Hematopoietic multipotent progenitor cell treated with erythropoietin and hydrocortisone succinate and interleukin-3 and kit ligand, for 6 days (in vitro differentiated cells): ENCODE measurements around the gene PLK4.
"Not testable (repeated sequence)": the region's sequence is repeated elsewhere in the genome, so short reads cannot be mapped to it uniquely, and the experiment has no call there.

Experiments used
- DNase-seq: peaks from one replicate; pipeline ENCODE4 v3.0.0-alpha.2; 2015

PLK4 gene

DNA sequence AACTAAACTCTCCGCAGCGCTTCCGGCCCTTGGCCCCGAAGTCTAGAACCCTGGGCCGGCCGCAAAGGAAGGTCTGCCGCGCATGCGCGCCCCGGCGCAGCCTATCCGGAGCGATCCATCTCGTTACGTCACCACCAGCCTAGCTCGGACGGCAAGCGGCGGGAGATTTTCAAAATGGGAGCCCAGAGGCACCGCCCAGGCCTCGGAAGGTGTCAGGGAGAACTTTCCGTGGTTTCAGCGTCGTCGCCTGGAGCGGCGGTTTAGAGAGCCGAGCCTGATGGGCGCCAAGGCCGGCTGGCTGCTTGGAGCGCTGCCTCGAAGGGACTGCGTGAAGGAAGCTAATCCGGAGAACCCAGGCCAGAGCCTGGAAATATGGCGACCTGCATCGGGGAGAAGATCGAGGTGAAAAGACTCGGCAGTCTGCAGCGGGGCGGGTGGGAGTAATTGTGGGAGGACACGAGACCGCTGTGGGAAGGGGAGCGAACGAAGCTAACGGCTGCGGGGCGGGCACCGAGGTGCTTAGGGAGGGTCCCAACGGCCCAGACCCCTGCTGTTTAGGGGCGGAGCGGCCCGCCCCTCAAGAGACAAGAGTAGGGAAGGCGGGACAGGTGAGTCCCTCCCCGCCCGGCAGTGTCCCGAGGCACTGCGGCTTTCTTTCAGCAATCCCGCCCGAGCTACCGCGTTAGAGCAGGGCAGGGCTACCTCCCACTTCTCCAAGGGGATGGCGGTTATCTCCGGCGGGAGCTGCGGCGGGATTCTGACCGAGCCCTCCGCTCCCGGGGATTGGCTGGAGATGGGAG is at the start of gene PLK4:
Gene PLK4, plus strand, starts transcription at position 131 of the 800 bp plus-strand sequence. Its CDS starts 242 bp downstream, at position 373.
- peak; percentile 99 for DNase-seq

DNA sequence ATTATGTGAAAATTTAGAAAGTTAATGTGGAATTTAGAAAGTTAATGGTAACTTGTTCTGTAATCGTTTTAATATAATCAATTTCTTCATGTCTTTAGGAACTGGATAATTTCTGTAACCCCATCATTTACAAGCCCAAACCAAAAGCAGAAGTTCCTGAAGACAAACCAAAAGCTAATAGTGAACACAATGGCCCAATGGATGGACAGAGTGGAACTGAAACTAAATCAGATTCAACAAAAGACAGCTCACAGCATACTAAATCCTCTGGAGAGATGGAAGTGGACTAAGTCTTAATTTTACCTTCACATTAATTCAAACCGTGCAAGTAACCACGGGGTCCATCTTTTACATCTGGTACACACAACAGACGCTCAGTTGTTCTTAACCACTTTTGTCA is 48.1 kb upstream of the PLK4 start:
- no peak for DNase-seq

DNA sequence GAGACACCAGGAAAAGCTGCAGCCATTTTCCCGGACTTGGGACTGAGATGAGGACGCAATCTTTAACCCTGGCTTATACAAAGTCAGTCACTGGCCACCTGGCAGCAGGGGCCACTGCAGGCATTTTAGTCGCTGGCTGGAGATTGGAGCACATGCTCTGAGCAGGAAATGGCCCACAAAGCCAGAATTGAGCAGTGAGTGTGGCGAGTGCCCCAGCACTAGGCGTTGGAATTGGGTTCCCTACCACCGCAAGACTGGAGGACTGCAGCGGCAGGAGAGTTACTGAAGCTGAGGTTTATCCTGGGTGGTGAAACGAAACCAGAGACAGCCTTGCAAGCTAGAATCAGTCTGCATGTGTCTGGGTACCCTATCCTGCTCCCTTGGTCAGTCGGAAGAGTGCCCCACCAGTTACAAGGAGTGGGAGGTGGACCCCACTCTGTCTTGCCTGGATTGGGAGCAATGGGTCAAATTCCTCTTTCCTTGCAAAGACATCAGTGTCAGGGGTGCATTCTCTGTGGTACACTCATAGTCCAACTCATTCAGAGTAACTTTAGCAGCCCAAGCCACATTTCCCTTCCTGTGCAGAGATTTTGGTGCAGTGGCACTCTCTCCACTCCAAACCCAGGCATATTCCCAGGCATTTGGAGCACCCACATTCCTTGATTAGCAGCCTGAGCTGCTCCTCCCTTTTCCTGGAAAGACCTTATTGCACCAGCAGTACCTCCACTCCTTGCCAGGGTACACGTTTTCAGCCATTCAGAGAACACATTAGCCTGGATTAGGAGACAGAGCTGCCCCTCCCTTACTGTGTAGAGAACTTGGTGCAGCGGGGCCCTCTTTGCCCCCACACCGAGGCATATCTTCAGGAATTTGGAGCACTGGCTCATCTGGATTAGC is 36.7 kb upstream of the PLK4 start:
- DNase-seq: no peak

DNA sequence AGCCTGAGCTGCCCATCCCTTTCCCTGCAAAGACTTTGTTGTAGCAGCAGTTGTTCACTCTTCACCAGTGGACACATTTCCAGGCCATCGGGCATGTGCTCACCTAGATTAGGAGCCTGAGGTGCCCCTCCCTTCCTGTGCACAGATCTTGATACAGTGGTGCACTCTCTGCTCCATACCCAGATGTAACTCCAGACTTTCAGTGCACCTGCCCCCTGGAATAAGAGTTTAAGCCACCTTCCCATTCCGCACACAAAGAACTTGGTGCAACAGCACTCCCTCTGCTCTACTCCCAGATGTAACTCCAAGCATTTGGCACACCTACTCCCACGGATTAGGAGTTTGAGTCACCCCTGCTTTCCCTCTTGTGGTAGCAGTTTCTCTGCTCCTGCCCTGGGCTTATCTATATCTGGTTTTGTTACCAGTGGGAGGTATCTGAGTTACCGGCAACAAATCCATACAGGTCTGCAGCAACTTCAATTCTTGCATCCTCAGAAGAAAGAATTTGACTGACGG is 36.0 kb upstream of the PLK4 start:
- peak; percentile 77 for DNase-seq

DNA sequence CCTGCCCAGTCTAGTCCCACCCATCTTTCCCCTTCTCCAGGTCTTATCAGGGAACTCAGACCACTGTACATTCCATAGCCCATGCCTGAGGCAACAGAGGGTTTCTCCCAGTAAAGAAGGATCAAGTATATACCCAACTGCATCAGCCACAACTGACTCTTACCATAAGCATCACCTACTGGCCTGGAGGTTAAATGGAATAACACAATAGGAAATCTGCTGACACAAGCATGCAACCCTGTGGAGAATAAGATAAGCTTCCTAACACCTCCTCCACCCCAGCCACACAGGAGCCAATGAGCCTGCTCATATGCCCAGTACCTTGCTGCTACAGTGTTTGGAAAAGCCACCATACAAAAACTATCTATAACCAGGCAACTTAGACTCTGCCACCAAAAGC is 34.6 kb upstream of the PLK4 start:
- peak; percentile 77 for DNase-seq

DNA sequence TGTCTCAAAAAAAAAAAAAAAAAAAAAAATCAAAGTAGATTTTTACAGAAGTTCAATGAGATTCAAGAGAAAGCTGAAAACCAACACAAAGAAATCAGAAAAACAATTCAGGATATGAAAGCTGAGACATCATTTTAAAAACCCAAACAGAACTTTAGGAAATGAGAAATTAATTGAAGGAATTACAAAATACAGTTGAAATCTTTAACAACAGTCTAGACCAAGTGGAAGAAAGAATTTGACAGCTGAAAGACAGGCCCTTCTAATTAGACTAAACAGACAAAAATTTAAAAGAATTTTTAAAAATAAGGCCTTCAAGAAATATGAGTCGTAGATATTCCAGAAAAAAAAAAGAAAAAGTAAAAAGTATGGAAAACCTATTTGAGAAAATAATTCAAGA is 33.9 kb upstream of the PLK4 start:
- DNase-seq: no peak

DNA sequence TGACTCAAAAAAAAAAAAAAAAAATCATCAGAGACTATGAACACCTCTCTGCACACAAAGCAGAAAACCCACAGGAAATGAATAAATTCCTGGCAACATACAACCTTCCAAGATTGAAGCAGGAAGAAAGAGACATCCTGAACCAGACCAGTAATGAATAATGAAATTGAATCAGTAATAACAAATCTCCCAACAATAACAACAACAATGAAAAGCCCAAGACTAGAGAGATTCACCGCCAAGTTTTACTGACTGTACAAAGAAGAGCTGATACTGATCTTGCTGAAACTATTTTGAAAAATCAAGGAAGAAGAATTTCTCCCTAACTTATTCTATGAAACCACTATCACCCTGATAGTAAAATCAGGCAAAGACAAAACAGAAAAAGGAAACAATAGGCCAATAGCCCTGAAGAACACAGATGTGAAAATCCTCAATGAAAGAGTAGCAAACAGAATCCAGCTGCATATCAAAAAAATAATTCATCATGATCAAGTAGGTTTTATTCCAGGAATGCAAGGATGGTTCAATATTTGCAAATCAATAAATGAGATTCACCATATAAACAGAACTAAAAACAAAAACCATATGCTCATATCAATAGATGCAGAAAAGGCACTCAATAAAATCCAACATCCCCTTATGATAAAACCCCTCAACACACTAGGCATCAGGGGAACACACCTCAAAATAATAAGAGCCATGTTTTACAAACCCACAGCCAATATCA is 31.0 kb upstream of the PLK4 start:
- DNase-seq: peak; percentile 30

DNA sequence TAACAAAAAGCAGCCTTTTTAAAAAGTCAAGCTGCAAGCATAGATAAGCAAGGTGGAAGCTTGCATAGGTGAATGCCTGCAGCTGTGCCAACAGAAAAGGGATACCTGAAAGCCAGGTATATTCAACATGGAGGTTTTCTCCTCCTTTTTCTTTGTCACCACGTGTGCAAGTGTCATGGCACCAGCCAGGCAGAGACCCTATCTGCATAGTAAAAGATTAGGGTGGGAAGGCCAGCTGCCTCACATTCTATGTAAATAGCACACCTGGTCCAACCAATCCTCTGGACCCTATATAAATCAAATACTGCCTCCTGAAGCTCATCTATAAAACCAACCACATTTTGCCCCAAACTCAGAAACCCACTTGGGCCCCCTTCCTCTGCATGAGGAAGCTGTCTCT is 28.0 kb upstream of the PLK4 start:
- DNase-seq: no peak

DNA sequence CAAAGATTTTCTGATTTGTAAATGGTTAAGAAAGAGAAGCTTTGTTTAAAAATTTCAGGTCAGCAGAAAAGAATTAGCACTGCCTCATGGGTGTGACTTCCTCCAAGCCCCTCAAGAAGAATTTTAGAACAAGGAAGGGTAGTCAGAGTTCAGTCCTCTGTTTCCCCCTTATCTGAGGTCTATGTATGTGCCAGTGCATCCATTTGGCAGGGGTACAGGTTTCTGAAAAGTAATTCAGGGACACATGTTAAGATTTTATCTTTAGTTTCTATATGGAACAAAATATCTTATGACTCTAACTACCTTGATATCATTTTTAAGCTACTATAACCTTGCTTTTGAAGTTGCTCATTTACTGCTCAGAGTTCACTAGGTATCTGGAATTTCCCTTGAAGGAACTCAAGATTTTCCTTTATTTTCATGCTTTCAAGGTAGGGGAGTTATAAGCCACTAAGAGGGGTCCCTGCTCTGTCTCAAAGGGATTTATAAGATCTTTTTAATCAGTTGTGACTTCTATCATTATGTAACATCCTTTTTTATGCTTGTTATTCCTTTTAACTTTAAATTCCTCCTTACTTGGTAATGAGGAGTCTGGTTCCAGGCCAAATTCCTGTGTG is 24.4 kb upstream of the PLK4 start:
- DNase-seq: peak; percentile 36

DNA sequence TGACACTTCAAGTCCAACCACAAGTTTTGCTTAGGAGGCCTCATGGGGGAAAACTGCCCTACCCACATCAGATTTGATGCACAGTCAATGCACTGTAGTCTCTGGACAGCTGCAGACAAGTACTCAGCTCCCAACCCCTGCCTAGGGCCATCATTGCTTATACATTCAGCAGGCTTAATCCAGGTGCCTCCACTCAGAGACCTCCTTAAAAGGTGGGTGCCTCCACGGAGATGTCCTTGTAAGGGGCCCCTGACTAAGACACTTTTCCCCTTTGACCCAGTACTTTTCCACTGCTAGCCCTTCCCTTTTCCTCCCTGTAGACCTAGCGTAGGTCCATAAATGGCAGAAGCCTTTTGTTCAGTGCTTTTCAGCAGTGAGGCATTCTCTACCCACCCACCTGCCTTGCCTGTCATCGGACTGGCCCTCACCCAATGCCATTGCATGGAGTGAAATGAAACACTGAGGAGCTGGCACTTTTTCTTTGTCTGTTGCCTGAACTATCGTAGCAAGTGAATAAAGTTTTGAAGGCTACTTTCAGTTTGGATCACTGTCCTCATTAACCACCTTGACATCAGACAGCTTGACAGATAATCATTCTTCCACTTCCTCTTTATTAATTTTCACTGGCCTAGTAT is 23.8 kb upstream of the PLK4 start:
- no peak for DNase-seq

DNA sequence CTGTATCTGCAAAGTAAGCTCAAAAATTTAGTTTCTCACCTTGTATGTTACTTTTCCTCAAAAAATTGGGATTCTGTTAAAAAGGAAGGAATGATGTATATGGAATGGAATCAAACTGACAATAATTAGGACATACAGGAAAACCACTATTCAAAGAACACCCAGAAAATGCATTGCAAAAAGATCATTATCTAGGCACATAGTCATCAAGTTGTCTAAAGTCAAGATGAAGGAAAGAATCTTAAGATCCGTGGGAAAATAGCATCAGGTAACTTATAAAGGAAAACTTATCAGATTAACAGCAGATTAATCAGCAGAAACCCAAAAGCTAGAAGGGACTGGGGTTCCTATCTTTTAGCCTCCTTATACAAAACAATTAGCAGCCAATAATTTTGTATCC is 23.1 kb upstream of the PLK4 start:
- no peak for DNase-seq

DNA sequence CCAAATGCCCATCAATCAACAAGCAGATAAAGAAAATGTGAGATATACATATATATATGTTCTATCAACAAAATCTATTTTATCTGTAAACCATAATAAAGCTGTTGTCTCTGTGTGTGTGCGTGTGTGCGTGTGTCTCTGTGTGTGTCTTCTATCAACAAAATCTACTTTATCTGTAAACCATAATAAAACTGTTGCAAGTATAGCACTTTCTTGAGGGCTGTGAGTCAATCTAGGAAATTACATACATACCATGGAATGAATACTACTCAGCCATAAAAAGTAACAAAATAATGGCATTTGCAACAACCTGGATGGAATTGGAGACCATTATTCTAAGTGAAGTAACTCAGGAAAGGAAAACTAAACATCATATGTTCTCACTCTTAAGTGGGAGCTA is 12.5 kb upstream of the PLK4 start:
- no peak for DNase-seq

DNA sequence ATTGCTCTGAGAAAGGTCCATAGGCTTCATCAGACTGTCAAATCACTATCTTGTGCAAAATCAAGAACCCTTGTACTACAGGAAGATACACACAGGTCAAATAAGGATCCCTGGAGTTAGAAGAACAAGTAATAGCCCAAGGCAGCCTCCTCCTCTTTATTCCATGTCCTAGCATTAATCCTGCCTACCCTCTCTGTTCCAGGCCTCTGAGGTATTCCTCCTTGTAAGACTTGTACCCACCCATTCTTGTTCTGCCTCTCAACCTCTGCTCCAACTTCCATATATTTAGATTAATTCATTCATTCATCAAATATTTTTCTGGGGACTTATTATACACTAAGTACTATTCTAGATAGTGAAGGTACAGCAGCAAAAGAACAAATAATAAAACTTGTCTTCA is 10.4 kb upstream of the PLK4 start:
- no peak for DNase-seq

DNA sequence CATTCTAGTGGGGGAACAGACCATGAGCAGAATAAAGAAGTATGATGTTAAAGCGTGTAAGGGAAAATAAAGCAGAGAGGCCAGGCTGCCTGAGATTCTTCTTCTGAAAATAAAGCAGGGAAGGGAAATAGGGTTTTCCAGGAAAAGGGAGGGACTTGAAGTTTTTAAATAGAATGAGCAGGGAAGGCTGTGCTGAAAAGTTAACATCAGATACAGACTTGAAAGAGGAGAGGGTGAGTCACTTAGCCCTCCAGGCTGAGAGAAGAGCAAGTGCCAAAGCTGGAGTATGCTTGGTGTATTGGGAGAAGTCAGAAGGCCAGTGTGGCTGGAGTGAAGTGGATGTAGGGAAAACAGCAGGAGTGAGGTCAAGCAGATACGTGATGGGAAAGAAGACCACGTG is 10.0 kb upstream of the PLK4 start:
- DNase-seq: no peak

DNA sequence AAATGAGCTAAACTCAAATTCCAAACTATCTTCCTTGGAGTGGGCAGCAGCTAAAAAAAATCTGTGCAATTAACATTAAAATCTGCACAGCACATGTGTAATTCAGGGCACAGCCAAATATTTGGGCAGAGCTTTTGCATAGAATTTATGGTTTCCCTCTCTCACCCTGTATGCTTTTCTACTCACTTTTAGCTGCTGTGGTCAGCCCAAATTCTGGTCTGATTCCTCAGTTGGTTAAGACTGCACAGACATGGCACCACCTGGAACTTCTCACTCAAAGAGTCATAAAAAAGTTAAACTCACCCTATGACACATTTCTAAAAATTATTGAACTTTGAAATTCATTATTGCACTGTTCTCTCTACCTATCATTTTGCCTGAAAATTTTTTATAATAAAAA is 4.9 kb upstream of the PLK4 start:
- DNase-seq: no peak

DNA sequence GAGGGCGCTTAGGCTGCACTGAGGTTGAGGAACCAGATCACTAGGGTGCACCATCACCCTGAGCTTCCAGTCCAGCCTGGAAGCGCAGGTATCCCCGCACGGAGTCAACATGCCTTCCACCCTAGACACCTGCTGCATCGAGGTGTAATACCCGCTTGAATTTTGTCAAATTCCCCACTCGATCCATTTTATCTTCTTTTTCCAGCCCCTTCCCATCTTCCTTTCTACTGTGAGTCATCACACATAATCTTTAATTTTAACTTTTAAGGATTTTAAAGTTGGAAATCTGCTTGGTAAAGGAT is 821 bp downstream of the PLK4 start:
- DNase-seq: no peak

DNA sequence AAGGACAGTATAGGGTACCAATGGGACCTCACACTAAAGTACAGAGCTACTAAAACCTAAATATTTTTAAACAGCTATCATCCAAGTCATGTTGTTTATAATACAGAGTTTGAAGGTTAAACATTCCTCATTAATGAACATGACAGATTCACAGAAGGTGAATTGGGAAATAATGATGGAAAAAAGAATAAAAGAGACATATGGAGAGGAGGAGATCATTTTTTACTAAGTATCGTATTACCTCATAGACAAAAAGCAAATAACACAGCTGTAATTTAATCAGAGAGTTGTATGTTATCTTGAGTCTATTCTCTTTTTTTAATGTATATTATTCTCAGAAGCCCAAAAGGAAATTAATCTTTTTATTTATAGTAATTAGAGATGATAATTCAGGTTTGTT is 7.9 kb downstream of the PLK4 start:
- no peak for DNase-seq

DNA sequence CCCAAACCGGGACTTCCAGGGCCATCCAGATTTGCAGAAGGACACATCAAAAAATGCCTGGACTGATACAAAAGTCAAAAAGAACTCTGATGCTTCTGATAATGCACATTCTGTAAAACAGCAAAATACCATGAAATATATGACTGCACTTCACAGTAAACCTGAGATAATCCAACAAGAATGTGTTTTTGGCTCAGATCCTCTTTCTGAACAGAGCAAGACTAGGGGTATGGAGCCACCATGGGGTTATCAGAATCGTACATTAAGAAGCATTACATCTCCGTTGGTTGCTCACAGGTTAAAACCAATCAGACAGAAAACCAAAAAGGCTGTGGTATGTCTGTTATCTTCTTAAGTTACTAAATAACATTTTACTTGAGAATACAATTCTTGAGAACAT is 9.2 kb downstream of the PLK4 start:
- no peak for DNase-seq

DNA sequence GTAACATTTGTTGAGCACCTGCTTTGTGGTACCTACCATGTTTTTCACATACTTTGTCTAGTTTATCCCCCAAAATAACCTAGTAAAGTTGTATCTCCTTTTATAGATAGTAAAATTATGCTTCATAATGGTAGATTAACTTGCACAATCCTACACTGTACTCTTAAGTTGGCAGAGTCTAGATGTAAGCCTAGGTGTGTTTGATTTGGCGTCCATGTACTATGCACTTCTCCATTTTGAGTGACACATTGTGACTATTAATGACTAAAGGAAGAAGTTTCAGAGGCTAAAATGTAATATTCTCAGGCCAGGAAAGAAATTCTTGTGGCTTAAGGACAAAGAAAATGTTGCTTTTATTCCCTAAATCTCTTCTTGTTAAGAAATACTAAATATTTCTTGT is 15.4 kb downstream of the PLK4 start:
- no peak for DNase-seq

DNA sequence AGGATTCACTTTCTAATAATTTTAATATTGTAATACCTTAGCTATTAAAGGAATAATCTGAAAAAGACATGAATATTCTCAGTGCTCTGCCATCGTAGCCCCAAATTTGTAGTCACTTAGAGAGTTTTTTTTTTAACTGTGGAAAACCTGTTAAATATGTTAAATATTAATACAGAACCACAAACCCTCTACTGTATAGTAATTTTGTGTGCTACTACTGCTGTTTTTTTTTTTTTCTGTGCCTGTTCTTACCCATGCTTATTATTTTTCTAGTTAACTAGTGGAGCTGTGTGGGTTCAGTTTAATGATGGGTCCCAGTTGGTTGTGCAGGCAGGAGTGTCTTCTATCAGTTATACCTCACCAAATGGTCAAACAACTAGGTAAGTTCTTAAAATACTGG is 15.8 kb downstream of the PLK4 start:
- DNase-seq: no peak

DNA sequence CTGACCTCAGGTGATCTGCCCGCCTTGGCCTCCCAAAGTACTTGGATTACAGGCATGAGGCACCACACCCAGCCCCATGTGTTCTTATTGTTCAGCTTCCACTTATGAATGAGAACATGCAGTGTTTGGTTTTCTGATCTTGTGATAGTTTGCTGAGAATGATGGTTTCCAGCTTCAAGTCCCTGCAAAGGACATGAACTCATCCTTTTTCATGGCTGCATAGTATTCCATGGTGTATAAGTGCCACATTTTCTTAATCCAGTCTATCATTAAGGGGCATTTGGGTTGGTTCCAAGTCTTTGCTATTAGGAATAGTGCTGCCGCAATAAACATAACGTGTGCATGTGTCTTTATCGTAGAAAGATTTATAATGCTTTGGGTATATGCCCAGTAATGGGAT is 19.0 kb downstream of the PLK4 start:
- DNase-seq: not testable (repeated sequence)

DNA sequence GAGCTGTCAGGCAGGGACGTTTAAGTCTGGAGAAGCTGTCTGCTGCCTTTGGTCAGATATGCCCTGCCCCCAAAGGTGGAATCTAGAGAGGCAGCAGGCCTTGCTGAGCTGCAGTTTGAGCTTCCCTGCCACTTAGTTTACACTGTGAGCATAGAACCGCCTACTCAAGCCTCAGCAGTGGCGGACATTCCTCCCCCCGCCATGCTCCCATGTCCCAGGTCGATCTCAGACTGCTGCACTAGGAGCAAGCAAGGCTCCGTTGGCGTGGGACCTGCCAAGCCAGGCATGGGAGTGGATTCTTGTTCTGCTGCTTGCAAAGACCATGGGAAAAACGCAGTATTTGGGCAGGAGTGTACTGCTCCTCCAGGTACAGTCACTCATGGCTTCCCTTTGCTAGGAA is 24.3 kb downstream of the PLK4 start:
- no peak for DNase-seq

DNA sequence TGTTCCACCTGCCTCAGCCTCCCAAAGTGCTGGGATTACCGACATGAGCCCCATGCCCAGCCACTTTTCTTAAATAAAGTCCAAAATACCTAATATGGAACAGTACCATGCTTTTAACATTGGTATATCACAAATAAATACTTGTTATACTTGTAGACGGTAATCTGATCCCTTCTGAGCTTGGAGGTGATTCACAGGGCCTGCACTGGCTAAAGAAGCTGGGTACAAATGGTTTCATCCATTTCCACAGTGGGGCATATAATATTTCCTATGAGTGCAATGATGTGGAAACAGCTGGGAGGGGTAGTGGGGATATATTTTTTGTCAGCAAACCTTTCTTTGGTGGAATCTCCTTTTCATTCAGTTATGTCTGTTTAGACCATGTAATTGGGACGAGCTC is 35.8 kb downstream of the PLK4 start:
- no peak for DNase-seq
